K562 (cell line): Measurements from ENCODE around the gene BCL10. TPM values are rescaled to one million over a fixed set of nuclear protein-coding genes. Genes with fewer than 3 reads are reported as not detected.

ENCODE experiments used
- ATAC-seq: fragments of 200-7000 bp; cut with Tn5 transposase; 3 replicates; pipeline ENCODE4 v1.9.1; 2020; ENCODE audit warnings: moderate library complexity
- BruUV-seq: library from RNA; stranded (reverse); fragments of 400-500 nt; replicated peaks from 2 replicates; lab custom pipeline; 2021; lab: Mats Ljungman, UMichigan
- CTCF ChIA-PET: fragments of 300-600 bp; formaldehyde crosslinking; extraction: SDS; loops from one replicate; lab custom pipeline; 2021; ENCODE audit warnings: low intra/inter-chr PET ratio; lab: Yijun Ruan, JAX
- POLR2A ChIA-PET: fragments of 300-600, 350-650 bp; sonication (Branson Sonifier 250); formaldehyde crosslinking; extraction: SDS; loops from one replicate; lab custom pipeline; 2021; ENCODE audit warnings: antibody characterized with exemption, inconsistent platforms; lab: Yijun Ruan, JAX
- DNase-seq, 4 experiments: peaks; one replicate each; pipeline versions ENCODE4 v3.0.0 to v3.0.0-alpha.2; 2011 to 2018; ENCODE audit warnings: low spot score in 3 of 4, mixed read lengths in 3 of 4; ENCODE audit errors: extremely low read depth in 1 of 4
- FAIRE-seq: peaks from 2 replicates; lab custom pipeline; 2011; peaks lifted over from hg19 to GRCh38; lab: Jason Lieb, UNC
- H2AFZ ChIP-seq: 2 replicates; pipeline ENCODE4 v1.6.0; 2011; ENCODE audit warnings: low read depth, low read length, control low read depth, inconsistent platforms
- H3K27ac ChIP-seq: fragments of 200-600 bp; 3 replicates; pipeline ENCODE4 v1.8.0; 2011; ENCODE audit warnings: low read depth, mild to moderate bottlenecking, control low read depth, inconsistent platforms, low read length, moderate library complexity, mixed read lengths; ENCODE audit errors: extremely low read depth
- H3K27me3 ChIP-seq, 2 experiments: fragments of 300-600 bp in 1 of 2; 2 replicates in 1 of 2; 3 replicates in 1 of 2; pipeline versions ENCODE4 v1.6.0 to v1.8.0; 2011; ENCODE audit warnings: inconsistent platforms in 2 of 2, low read length in 2 of 2, mild to moderate bottlenecking in 1 of 2, mixed read lengths in 1 of 2, moderate library complexity in 1 of 2; ENCODE audit not compliant: control insufficient read depth in 2 of 2, insufficient read depth in 2 of 2
- H3K36me3 ChIP-seq: fragments of 300-600 bp; 3 replicates; pipeline ENCODE4 v1.8.0; 2011; ENCODE audit warnings: mild to moderate bottlenecking, low read length, inconsistent platforms; ENCODE audit not compliant: control insufficient read depth, insufficient read depth
- H3K4me1 ChIP-seq, 2 experiments: fragments of 200-600 bp in 1 of 2; replicated peaks in 1 of 2; 2 replicates in 1 of 2; 3 replicates in 1 of 2; pipeline versions ENCODE4 v1.5.1 to v1.8.0; 2011; ENCODE audit warnings: inconsistent platforms in 2 of 2, low read length in 2 of 2, mild to moderate bottlenecking in 1 of 2, mixed read lengths in 1 of 2, moderate library complexity in 1 of 2; ENCODE audit not compliant: control insufficient read depth in 2 of 2, insufficient read depth in 2 of 2
- H3K4me2 ChIP-seq: 2 replicates; pipeline ENCODE4 v1.6.1; 2011; ENCODE audit warnings: low read length, control low read depth, inconsistent platforms, mixed read lengths; ENCODE audit not compliant: insufficient read depth
- H3K4me3 ChIP-seq: fragments of 200-600 bp; sonication (generic), shearing (Covaris generic); 2 replicates; pipeline ENCODE4 v1.5.1; 2016; ENCODE audit warnings: control low read depth, inconsistent platforms
- H3K79me2 ChIP-seq: fragments of 200-600 bp; 3 replicates; pipeline ENCODE4 v1.8.0; 2011; ENCODE audit warnings: low read length, inconsistent platforms; ENCODE audit not compliant: control insufficient read depth, insufficient read depth
- H3K9ac ChIP-seq, 2 experiments: 2 replicates each; pipeline versions ENCODE4 v1.6.0 to v1.6.1; 2011; ENCODE audit warnings: low read depth in 2 of 2, low read length in 2 of 2, control low read depth in 1 of 2, inconsistent platforms in 1 of 2, mild to moderate bottlenecking in 1 of 2, mixed read lengths in 1 of 2; ENCODE audit not compliant: insufficient read depth in 1 of 2
- H3K9me1 ChIP-seq: one replicate; pipeline ENCODE4 v1.6.0; 2011; ENCODE audit warnings: inconsistent platforms, mild to moderate bottlenecking, low read length, moderate library complexity; ENCODE audit not compliant: control insufficient read depth, insufficient read depth
- H3K9me3 ChIP-seq: replicated peaks from 2 replicates; pipeline ENCODE4 v1.5.1; 2011; ENCODE audit warnings: low read depth, low read length, inconsistent platforms; ENCODE audit not compliant: control insufficient read depth, insufficient read depth
- H4K20me1 ChIP-seq: replicated peaks from 2 replicates; pipeline ENCODE4 v1.6.1; 2011; ENCODE audit warnings: low read length, inconsistent platforms, mixed read lengths; ENCODE audit not compliant: control insufficient read depth, insufficient read depth
- BRD4 ChIP-seq: fragments of 200-600 bp; sonication (generic); IDR thresholded peaks from 2 replicates; pipeline ENCODE4 v1.6.1; 2017; ENCODE audit warnings: inconsistent platforms
- CHD1 ChIP-seq: fragments of 200-600 bp; sonication (generic); IDR thresholded peaks from one replicate; pipeline ENCODE4 v1.6.1; 2012; ENCODE audit warnings: mild to moderate bottlenecking, moderate library complexity, low read length, inconsistent platforms
- KHSRP ChIP-seq: fragments of 450-650 bp; IDR thresholded peaks from 2 replicates; pipeline ENCODE4 v1.6.1; 2017
- SAP30 ChIP-seq: fragments of 200-600 bp; sonication (generic); IDR thresholded peaks from 2 replicates; pipeline ENCODE4 v1.6.1; 2012; ENCODE audit warnings: borderline replicate concordance, low read depth, mild to moderate bottlenecking, moderate library complexity, low read length, control low read depth, inconsistent platforms; ENCODE audit not compliant: insufficient read depth, poor library complexity, severe bottlenecking
- SMARCA4 ChIP-seq: fragments of 450-650 bp; IDR thresholded peaks from 2 replicates; pipeline ENCODE4 v1.6.1; 2016
- SPI1 ChIP-seq: IDR thresholded peaks from 2 replicates; pipeline ENCODE4 v1.6.1; 2011; ENCODE audit warnings: low read depth, low read length, control low read depth, borderline replicate concordance
- TGIF2 ChIP-seq: sonication (generic); formaldehyde crosslinking; IDR thresholded peaks from 2 replicates; pipeline ENCODE4 v1.8.1; 2022; ENCODE audit warnings: mild to moderate bottlenecking, missing genetic modification reagents, moderate library complexity
- WGBS: fragments of 100-300 bp; shearing (Covaris generic); methylation state at CpG from one replicate; pipeline ENCODE4 v1.1.6; 2016; ENCODE audit warnings: low coverage, mixed read lengths; ENCODE audit not compliant: insufficient coverage; ENCODE audit errors: missing lambda C conversion rate; 5-methylcytosine and 5-hydroxymethylcytosine counted together
- in situ Hi-C: fragments of 300-500 bp; cut with MboI; formaldehyde crosslinking; loops from 4 replicates; pipeline ENCODE4 v1.15.0; 2018; ENCODE audit warnings: inconsistent platforms, mixed read lengths
- intact Hi-C: fragments of 100-400 bp; cut with micrococcal nuclease; formaldehyde crosslinking; loops from 2 replicates; pipeline ENCODE4 v1.14.2; 2022
- polyA plus RNA-seq, 8 experiments: library from polyadenylated mRNA; depleted of rRNA in 4 of 8; stranded (reverse) in 5 of 8; unstranded in 3 of 8; fragments of >200 nt; fragmentation: Nextera tagmentation in 2 of 8; fragmentation: Illumina TruSeq in 1 of 8; extraction: Ambion mirVana in 2 of 8; extraction: Trizol in 1 of 8; gene quantifications; 2 replicates each; pipeline versions ENCODE4 v1.2.1 to v1.2.3, GENCODE V29; 2011 to 2014; ENCODE audit warnings: inconsistent platforms in 1 of 8, missing spikeins in 1 of 8
- total RNA-seq, 7 experiments: library from RNA; depleted of rRNA in 6 of 7; stranded (reverse); fragments of >200 nt in 6 of 7; fragmentation: Illumina TruSeq in 2 of 7; extraction: Trizol in 2 of 7; gene quantifications; 2 replicates each; pipeline versions ENCODE4 v1.2.1 to v1.2.3, GENCODE V29; 2011 to 2021; ENCODE audit warnings: low replicate concordance in 1 of 7
- TF ChIP-seq, protein P1 (sequence below): fragments of 250-450 bp; sonication (Bioruptor Pico); IDR thresholded peaks from 2 replicates; pipeline ENCODE4 v1.8.0; 2022; ENCODE audit warnings: inconsistent platforms, mild to moderate bottlenecking, moderate library complexity, borderline replicate concordance

BCL10 gene
- total and polyA plus RNA-seq, 9 of the 15 experiments (the other 6 are each of a cell fraction or from before 2014, with no cell fraction given): 8.0 to 19.4 (median 12.3) TPM

DNA sequence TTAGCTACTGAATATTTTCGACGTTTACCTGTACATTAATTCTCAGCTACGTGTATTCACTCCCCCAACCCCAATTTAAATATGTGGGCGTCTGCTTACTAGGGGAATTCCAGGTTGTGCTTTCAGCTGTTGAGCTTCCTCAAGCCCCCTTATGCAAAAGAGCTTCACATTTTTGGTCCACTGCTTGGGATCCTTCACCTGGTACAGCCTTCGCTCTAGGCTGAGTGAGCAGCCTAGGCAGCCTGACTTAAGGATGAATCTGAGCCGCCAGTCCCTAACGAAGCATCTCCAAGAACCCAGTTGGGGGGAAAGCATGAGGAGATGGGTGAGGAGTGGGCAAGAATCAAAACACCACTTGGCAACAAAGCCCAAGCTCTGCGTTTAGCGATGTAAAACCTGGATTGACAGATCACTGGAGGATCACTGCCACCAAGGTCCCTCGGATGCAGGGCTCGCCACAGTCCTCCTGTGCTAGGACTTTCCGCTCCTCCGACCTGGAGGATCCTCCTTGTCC is 674 bp downstream of the BCL10 start:
- Histone ChIP-seq H3K27me3 (no peaks in the 10 kb centered on the region), H2AFZ (peak overlapping the region; percentile 84), H3K9me1 (no peaks in the 10 kb centered on the region)
- 0 out of 2 replicates have a peak, but pooled peaks have one; percentile 69 for TF ChIP-seq TGIF2 (CRISPR knock-in tag)
- peak; percentile 70 for TF ChIP-seq SAP30
- 0 out of 2 replicates have a peak, but pooled peaks have one; percentile 27 for TF ChIP-seq BRD4
- TF ChIP-seq, protein P1, sequence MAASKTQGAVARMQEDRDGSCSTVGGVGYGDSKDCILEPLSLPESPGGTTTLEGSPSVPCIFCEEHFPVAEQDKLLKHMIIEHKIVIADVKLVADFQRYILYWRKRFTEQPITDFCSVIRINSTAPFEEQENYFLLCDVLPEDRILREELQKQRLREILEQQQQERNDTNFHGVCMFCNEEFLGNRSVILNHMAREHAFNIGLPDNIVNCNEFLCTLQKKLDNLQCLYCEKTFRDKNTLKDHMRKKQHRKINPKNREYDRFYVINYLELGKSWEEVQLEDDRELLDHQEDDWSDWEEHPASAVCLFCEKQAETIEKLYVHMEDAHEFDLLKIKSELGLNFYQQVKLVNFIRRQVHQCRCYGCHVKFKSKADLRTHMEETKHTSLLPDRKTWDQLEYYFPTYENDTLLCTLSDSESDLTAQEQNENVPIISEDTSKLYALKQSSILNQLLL (CRISPR knock-in tag): no peak
- peak; percentile 76; the same call in 1 of the 2 replicates for TF ChIP-seq SPI1
- no peak for TF ChIP-seq KHSRP
- TF ChIP-seq SMARCA4: 0 out of 2 replicates have a peak, but pooled peaks have one; percentile 23
- peak; percentile 42 for TF ChIP-seq CHD1
- TF ChIP-seq, all 486 proteins: peak for 6
- BruUV-seq: no TSS peak
- WGBS: under 1% methylated on average over 13 of the region's 13 CpGs
- Histone ChIP-seq H4K20me1 (no peaks in the 10 kb centered on the region), H3K9me3 (no peaks in the 10 kb centered on the region), H3K79me2 (peaks cover 41% of the 10 kb centered on the region), H3K4me2 (peak overlapping the region; percentile 98), H3K4me1 (peaks cover 15 to 16% of the 10 kb centered on the region in 2 experiments; a peak in 3 of 5 replicates), H3K4me3 (peak overlapping the region; percentile 79), H3K36me3 (peaks cover 36% of the 10 kb centered on the region), H3K27ac (peak overlapping the region; percentile 87), H3K9ac (peak overlapping the region; percentile 88 to 95)
- ChIA-PET POLR2A (interaction anchor here (0.9 to 1.5 kb wide), 5 partner anchors 9 to 32 kb away, joined by 3 to 5 read pairs (median 3); partner anchors contain the start of gene C1orf52), CTCF (no interaction called here)
- DNase-seq (no peak), ATAC-seq (peak; percentile 0; the same call in 1 of the 3 replicates), FAIRE-seq (no peak)
- intact Hi-C loops: no loop called here
- in situ Hi-C loops: no loop called here
